ENCODE results near the gene PPP2R2D. TPM values are rescaled to one million over a fixed set of nuclear protein-coding genes. Genes with fewer than 3 reads are reported as not detected.
A peak's percentile ranks its signal among the peaks of the same experiment; 100 is the strongest.

The PPP2R2D gene
- total RNA-seq, 4 donors from 2014 or later, result 22.4 to 33.7 (median 29.1) TPM

DNA sequence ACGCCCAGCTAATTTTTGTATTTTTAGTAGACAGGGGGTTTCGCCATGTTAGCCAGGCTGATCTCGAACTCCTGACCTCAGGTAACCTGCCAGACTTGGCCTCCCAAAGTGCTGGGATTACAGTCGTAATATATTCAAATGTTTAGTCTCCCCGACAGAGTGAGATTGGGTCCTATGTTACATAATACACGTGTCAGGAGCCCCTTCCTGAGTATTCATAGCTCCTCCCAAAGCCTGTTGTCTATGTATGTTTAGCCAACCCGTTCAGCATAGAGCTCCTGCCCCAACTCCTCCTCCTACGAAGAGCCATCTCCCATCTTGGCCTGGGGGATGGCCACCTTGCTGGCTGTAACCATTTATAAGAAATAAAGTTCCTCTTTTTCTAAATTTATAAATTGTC, 2.7 kb upstream of the PPP2R2D start:
- no peak overlapping the region for H3K27ac ChIP-seq
- TF ChIP-seq, protein P1, sequence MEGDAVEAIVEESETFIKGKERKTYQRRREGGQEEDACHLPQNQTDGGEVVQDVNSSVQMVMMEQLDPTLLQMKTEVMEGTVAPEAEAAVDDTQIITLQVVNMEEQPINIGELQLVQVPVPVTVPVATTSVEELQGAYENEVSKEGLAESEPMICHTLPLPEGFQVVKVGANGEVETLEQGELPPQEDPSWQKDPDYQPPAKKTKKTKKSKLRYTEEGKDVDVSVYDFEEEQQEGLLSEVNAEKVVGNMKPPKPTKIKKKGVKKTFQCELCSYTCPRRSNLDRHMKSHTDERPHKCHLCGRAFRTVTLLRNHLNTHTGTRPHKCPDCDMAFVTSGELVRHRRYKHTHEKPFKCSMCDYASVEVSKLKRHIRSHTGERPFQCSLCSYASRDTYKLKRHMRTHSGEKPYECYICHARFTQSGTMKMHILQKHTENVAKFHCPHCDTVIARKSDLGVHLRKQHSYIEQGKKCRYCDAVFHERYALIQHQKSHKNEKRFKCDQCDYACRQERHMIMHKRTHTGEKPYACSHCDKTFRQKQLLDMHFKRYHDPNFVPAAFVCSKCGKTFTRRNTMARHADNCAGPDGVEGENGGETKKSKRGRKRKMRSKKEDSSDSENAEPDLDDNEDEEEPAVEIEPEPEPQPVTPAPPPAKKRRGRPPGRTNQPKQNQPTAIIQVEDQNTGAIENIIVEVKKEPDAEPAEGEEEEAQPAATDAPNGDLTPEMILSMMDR (IDR thresholded peaks at IDR 0.05 in 4 of 5, conservative IDR thresholded peaks at IDR 0.05 in 1 of 5), result no peak
- TF ChIP-seq POLR2A (IDR thresholded peaks at IDR 0.05), result no peak
- no peak overlapping the region for H3K4me3 ChIP-seq
- peaks cover 17 to 18% of the 10 kb centered on the region in 2 donors for H3K4me1 ChIP-seq
- ATAC-seq (no peak), DNase-seq (no peak)
- intact Hi-C loops (cut with DNase I; ENCODE audit: low total_unique reads) (no loop called here), in situ Hi-C loops (cut with MboI; ENCODE audit: low sequenced_read_pairs in 4 of 4) (loop anchor here in 2 of 4 donors (25.0 kb wide), 1 partner anchor 1711 kb away; no protein-coding TSS in a partner anchor)
- H3K36me3 ChIP-seq, result no peaks in the 10 kb centered on the region
- H3K27me3 ChIP-seq, result peaks cover 6 to 13% (median 8%) of the 10 kb centered on the region in 3 donors
- no peaks in the 10 kb centered on the region for H3K9me3 ChIP-seq

DNA sequence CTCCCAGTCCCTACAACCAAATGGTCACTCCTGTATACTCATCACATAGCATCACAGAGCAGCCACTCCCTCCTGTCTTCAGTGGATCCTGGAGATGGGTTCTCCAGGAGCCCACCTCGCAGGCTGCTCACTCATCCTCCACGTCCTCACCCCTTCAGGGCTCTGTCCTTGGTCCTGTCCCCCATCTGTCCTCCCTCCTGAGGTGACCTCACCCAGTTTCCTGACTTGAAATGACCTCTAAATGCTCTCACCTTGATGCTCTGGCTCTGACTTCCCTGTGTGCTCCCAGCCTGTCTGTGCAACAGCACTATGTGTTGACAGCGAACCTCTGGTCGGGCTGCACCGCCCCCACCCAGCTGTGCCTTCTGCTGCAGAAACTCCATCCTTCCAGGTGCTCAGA, 2.1 kb upstream of the PPP2R2D start:
- no peaks in the 10 kb centered on the region for H3K9me3 ChIP-seq
- no peak overlapping the region for H3K27ac ChIP-seq
- intact Hi-C loops (cut with DNase I; ENCODE audit: low total_unique reads), result no loop called here
- in situ Hi-C loops (cut with MboI; ENCODE audit: low sequenced_read_pairs in 4 of 4), result loop anchor here in 2 of 4 donors (25.0 kb wide), 1 partner anchor 1711 kb away; no protein-coding TSS in a partner anchor
- no peak overlapping the region for H3K4me3 ChIP-seq
- ATAC-seq, result no peak
- TF ChIP-seq POLR2A (IDR thresholded peaks at IDR 0.05), result no peak
- peaks cover 24% of the 10 kb centered on the region in 2 donors for H3K4me1 ChIP-seq
- no peaks in the 10 kb centered on the region for H3K36me3 ChIP-seq
- H3K27me3 ChIP-seq, result peaks cover 3 to 13% (median 6%) of the 10 kb centered on the region in 3 donors
- DNase-seq, result no peak

DNA sequence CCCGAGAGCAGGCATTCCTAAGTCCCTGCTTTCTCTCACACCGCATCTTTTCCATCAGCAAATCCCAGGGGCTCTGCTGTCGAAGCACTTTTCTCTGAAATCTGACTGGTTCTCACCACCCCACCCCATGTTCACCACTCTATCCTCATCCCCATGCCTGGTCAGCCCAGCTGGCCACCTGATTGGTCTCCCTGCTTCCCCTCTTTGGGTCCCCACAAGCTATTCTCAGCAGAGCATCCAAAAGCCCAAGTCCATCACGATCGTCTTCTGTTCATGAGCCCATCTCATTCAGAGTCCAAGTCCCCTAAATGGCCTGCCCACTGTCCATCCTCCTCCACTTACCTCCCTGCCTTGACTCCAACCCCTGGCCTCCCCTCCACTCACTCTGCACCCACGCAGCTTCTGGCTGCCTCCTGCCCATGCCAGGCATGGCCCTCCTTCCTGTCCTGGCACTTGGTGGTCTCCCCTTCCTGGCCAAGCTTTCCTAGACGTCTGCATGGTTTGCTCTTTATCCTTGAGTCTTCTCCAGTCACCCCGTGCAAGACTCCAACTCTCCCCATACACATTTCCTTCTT, 1.6 kb upstream of the PPP2R2D start:
- Histone ChIP-seq H3K4me3 (no peak overlapping the region), H3K27ac (no peak overlapping the region), H3K27me3 (peaks cover 3 to 13% (median 6%) of the 10 kb centered on the region in 3 donors), H3K4me1 (peaks cover 24 to 29% of the 10 kb centered on the region in 2 donors), H3K9me3 (no peaks in the 10 kb centered on the region), H3K36me3 (no peaks in the 10 kb centered on the region)
- in situ Hi-C loops (cut with MboI; ENCODE audit: low sequenced_read_pairs in 4 of 4), result loop anchor here in 2 of 4 donors (25.0 kb wide), 1 partner anchor 1712 kb away; no protein-coding TSS in a partner anchor
- ATAC-seq, result no peak
- TF ChIP-seq, protein P1 (IDR thresholded peaks at IDR 0.05 in 4 of 5, conservative IDR thresholded peaks at IDR 0.05 in 1 of 5), result no peak
- TF ChIP-seq POLR2A (IDR thresholded peaks at IDR 0.05), result no peak
- no peak for DNase-seq
- intact Hi-C loops (cut with DNase I; ENCODE audit: low total_unique reads), result no loop called here

DNA sequence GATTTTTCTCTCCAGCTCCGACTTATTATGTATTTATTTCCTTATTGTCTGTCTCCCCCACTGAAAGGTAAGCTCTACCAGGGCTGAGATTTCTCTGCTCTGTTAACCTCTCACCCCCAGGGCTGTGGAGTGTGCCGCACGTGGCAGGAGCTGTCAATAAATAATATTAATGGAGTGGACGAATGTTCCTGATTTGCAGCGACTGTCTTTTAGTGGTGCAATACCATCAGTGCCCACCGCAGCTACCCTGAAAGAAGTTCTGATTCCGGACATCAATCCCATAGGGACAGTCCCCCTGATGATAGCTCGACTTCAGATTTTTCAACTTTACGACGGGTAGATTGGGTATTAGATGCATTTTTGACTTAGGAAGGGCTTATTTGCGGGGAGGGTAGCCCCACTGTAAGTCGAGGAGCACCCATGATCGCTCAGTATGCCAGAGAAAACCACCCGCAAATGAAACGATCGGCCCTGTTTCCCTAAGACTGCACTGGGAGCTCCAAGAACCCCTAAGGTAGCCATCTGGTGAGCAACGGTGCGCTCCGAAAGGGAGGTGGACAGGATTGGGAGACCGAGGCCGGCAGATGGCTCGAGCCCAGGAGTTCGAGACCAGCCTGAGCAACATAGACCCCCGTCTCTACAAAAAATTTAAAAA, 986 bp upstream of the PPP2R2D start:
- H3K4me1 ChIP-seq, result peaks cover 29 to 35% of the 10 kb centered on the region in 2 donors
- ATAC-seq, result no peak
- peaks cover 3 to 13% (median 6%) of the 10 kb centered on the region in 3 donors for H3K27me3 ChIP-seq
- intact Hi-C loops (cut with DNase I; ENCODE audit: low total_unique reads), result loop anchor here (1.0 to 2.0 kb wide), 3 partner anchors 49 to 113 kb away; partner anchors contain the start of gene BNIP3
- peak overlapping the region; percentile 86 to 96 (median 89) for H3K27ac ChIP-seq
- TF ChIP-seq, protein P1 (IDR thresholded peaks at IDR 0.05 in 4 of 5, conservative IDR thresholded peaks at IDR 0.05 in 1 of 5), result no peak
- no peak for TF ChIP-seq POLR2A (IDR thresholded peaks at IDR 0.05)
- no peaks in the 10 kb centered on the region for H3K9me3 ChIP-seq
- peak overlapping the region; percentile 78 to 97 (median 84) for H3K4me3 ChIP-seq
- H3K36me3 ChIP-seq, result no peaks in the 10 kb centered on the region
- in situ Hi-C loops (cut with MboI; ENCODE audit: low sequenced_read_pairs in 4 of 4), result loop anchor here in 2 of 4 donors (25.0 kb wide), 1 partner anchor 1713 kb away; no protein-coding TSS in a partner anchor
- DNase-seq, result no peak

Data from gastrocnemius medialis (tissue), 4 donors.